GM21825 (cell line): ENCODE measurements around the gene LTBP1.
"Not testable (repeated sequence)": the region's sequence is repeated elsewhere in the genome, so short reads cannot be mapped to it uniquely, and the experiment has no call there.

Experiments
- ATAC-seq: cut with Tn5 transposase; IDR thresholded peaks from one replicate; pipeline ENCODE4 v1.9.1; 2021; ENCODE audit warnings: mild to moderate bottlenecking, moderate library complexity; ENCODE audit not compliant: unreplicated experiment

The LTBP1 gene

GRCh38 chr2:32946314-32947075 is at the start of gene LTBP1:
Gene LTBP1, plus strand, starts transcription at chr2:32946953. Its CDS starts 372 bp downstream, at chr2:32947325.
- ATAC-seq: peak; percentile 81

- no peak for ATAC-seq
These were observed 46.3 kb upstream of the LTBP1 start for GRCh38 chr2:32900246-32900973.

GRCh38 chr2:32901313-32901712 is 45.4 kb upstream of the LTBP1 start:
- ATAC-seq: no peak

GRCh38 chr2:32902174-32902573 is 44.6 kb upstream of the LTBP1 start:
- ATAC-seq: no peak

GRCh38 chr2:32902986-32903385 is 43.8 kb upstream of the LTBP1 start:
- ATAC-seq: no peak

GRCh38 chr2:32904074-32904473 is 42.7 kb upstream of the LTBP1 start:
- no peak for ATAC-seq

- ATAC-seq: no peak
These were observed 42.0 kb upstream of the LTBP1 start for GRCh38 chr2:32904751-32905150.

- no peak for ATAC-seq
These were observed 41.5 kb upstream of the LTBP1 start for GRCh38 chr2:32905270-32905669.

- ATAC-seq: peak; percentile 93
These were observed 35.7 kb upstream of the LTBP1 start for GRCh38 chr2:32910883-32911598.

GRCh38 chr2:32915694-32916093 is 31.1 kb upstream of the LTBP1 start:
- no peak for ATAC-seq

- ATAC-seq: no peak
These were observed 28.0 kb upstream of the LTBP1 start for GRCh38 chr2:32918774-32919173.

- not testable (repeated sequence) for ATAC-seq
These were observed 26.9 kb upstream of the LTBP1 start for GRCh38 chr2:32919901-32920300.

GRCh38 chr2:32921486-32921885 is 25.3 kb upstream of the LTBP1 start:
- ATAC-seq: not testable (repeated sequence)

- no peak for ATAC-seq
These were observed 24.3 kb upstream of the LTBP1 start for GRCh38 chr2:32922501-32922900.

- no peak for ATAC-seq
These were observed 23.6 kb upstream of the LTBP1 start for GRCh38 chr2:32923109-32923508.

- ATAC-seq: no peak
These were observed 21.4 kb upstream of the LTBP1 start for GRCh38 chr2:32925283-32925815.

- ATAC-seq: no peak
These were observed 20.6 kb upstream of the LTBP1 start for GRCh38 chr2:32925976-32926707.

- no peak for ATAC-seq
These were observed 20.1 kb upstream of the LTBP1 start for GRCh38 chr2:32926708-32927084.

- ATAC-seq: no peak
These were observed 16.3 kb upstream of the LTBP1 start for GRCh38 chr2:32930436-32930835.

GRCh38 chr2:32931519-32931918 is 15.2 kb upstream of the LTBP1 start:
- no peak for ATAC-seq
